Measurements from ENCODE around the gene ATXN7L3. TPM values are rescaled to one million over a fixed set of nuclear protein-coding genes. Genes with fewer than 3 reads are reported as not detected.
A peak's percentile ranks its signal among the peaks of the same experiment; 100 is the strongest.

The ATXN7L3 gene
- total and polyA plus RNA-seq, 9 of the 15 experiments (the other 6 are each of a cell fraction or from before 2014, with no cell fraction given), result 0.62 to 66.1 (median 33.2) TPM

DNA sequence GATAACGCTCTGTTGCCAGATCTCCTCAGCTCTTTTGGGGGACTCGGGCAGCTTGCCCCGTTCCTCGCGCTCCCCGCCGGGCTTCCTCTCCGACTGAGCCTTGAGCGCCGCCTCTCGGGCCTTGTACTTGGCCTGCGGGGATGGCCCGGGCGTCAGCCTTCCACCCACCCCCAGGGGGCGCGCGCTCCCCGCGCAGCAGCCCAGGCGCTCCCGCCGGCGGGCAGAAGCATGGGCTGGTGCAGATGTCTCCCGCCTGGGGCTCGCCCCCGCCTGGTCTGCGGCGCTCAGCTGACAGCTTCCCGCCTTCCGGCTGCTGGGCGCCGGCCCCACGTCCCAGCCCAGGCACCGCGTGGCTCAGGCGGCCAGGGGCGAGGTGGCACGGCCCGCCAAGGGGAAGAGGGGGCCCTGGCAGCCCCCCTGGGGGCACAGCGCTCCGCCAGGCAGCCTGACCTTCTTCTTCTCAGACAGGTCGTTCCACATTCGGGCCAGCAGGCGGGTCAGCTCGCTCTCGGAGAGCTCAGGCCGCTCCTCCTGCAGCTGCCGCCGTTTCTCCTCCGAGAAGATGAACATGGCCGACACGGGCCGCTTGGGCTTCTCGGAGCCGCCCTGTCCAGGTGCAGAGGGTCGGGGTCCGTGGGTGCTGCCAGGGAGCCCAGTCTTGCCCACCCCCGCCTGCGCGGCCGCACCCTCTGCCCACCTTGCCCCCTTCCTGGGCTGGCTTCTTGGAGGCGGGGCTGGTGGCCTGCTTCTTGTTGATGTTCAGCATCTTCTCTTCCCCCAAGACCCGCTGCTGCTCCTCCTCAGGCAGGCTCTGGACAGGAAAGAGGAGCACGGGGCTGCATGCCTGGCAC lies 10.9 kb upstream of the ATXN7L3 start:
- ATAC-seq (peak; percentile 94), DNase-seq (ENCODE audit: extremely low read depth in 1 of 4, low spot score in 3 of 4) (peak; percentile 82 to 94 (median 88)), FAIRE-seq (peak; percentile 89)
- peak overlapping the region; percentile 56 to 82; a peak in 3 of 4 replicates for H3K9ac ChIP-seq (ENCODE audit: insufficient read depth in 1 of 2, low read depth in 2 of 2, low read length in 2 of 2)
- POLR2A ChIA-PET, result interaction anchor here (0.7 to 3.6 kb wide), 10 partner anchors 10 to 137 kb away, joined by 3 to 16 read pairs (median 4); partner anchors contain the start of genes ATXN7L3, GRN, RUNDC3A and SLC25A39
- no peak overlapping the region for H3K4me3 ChIP-seq
- intact Hi-C loops (cut with micrococcal nuclease) (loop anchor here (1.0 to 2.0 kb wide), 4 partner anchors 56 to 312 kb away; partner anchors contain the start of gene GRN), in situ Hi-C loops (cut with MboI) (loop anchor here (5.0 kb wide), 1 partner anchor 117 kb away; no protein-coding TSS in a partner anchor)
- no TSS peak for BruUV-seq (replicated peaks)
- H3K79me2 ChIP-seq (ENCODE audit: control insufficient read depth, insufficient read depth, low read length), result peaks cover 7% of the 10 kb centered on the region; the same call in 1 of the 3 replicates
- peaks cover 12 to 51% of the 10 kb centered on the region in 2 experiments; a peak in 4 of 5 replicates for H3K4me1 ChIP-seq (replicated peaks in 1 of 2; ENCODE audit: control insufficient read depth in 2 of 2, insufficient read depth in 2 of 2, low read length in 2 of 2)
- H4K20me1 ChIP-seq (replicated peaks; ENCODE audit: control insufficient read depth, insufficient read depth, low read length), result peaks cover 12% of the 10 kb centered on the region
- CTCF ChIA-PET (ENCODE audit: low intra/inter-chr PET ratio), result interaction anchor here (0.7 to 3.9 kb wide), 12 partner anchors 9 to 654 kb away, joined by 3 to 42 read pairs (median 6); partner anchors contain the start of genes GRN and UBTF
- no peak overlapping the region for H2AFZ ChIP-seq (ENCODE audit: low read depth, low read length)
- no peaks in the 10 kb centered on the region for H3K9me3 ChIP-seq (replicated peaks; ENCODE audit: control insufficient read depth, insufficient read depth, low read depth, low read length)
- H3K9me1 ChIP-seq (ENCODE audit: control insufficient read depth, insufficient read depth, low read length), result peaks cover 4% of the 10 kb centered on the region
- H3K27me3 ChIP-seq (ENCODE audit: control insufficient read depth in 2 of 2, insufficient read depth in 2 of 2, low read length in 2 of 2), result no peaks in the 10 kb centered on the region
- peaks cover 83% of the 10 kb centered on the region for H3K36me3 ChIP-seq (ENCODE audit: control insufficient read depth, insufficient read depth, low read length)
- peak overlapping the region; percentile 61; the same call in 1 of the 3 replicates for H3K27ac ChIP-seq (ENCODE audit: extremely low read depth, low read depth, low read length)
- WGBS (ENCODE audit: insufficient coverage, low coverage, missing lambda C conversion rate), result 35% methylated on average over 40 of the region's 64 CpGs
- H3K4me2 ChIP-seq (ENCODE audit: insufficient read depth, low read length), result peak overlapping the region; percentile 28
- TF ChIP-seq, protein P1, sequence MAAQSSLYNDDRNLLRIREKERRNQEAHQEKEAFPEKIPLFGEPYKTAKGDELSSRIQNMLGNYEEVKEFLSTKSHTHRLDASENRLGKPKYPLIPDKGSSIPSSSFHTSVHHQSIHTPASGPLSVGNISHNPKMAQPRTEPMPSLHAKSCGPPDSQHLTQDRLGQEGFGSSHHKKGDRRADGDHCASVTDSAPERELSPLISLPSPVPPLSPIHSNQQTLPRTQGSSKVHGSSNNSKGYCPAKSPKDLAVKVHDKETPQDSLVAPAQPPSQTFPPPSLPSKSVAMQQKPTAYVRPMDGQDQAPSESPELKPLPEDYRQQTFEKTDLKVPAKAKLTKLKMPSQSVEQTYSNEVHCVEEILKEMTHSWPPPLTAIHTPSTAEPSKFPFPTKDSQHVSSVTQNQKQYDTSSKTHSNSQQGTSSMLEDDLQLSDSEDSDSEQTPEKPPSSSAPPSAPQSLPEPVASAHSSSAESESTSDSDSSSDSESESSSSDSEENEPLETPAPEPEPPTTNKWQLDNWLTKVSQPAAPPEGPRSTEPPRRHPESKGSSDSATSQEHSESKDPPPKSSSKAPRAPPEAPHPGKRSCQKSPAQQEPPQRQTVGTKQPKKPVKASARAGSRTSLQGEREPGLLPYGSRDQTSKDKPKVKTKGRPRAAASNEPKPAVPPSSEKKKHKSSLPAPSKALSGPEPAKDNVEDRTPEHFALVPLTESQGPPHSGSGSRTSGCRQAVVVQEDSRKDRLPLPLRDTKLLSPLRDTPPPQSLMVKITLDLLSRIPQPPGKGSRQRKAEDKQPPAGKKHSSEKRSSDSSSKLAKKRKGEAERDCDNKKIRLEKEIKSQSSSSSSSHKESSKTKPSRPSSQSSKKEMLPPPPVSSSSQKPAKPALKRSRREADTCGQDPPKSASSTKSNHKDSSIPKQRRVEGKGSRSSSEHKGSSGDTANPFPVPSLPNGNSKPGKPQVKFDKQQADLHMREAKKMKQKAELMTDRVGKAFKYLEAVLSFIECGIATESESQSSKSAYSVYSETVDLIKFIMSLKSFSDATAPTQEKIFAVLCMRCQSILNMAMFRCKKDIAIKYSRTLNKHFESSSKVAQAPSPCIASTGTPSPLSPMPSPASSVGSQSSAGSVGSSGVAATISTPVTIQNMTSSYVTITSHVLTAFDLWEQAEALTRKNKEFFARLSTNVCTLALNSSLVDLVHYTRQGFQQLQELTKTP (IDR thresholded peaks at IDR 0.05; ENCODE audit: low read depth in 1 of 2, partially characterized antibody in 2 of 2), result no peak
- no peak for TF ChIP-seq OTX1 (CRISPR knock-in tag; IDR thresholded peaks at IDR 0.05)
- TF ChIP-seq CHD4 (IDR thresholded peaks at IDR 0.05; ENCODE audit: insufficient read depth, insufficient replicate concordance, low read depth, low read length, poor library complexity, severe bottlenecking), result no peak
- TF ChIP-seq NFATC3 (IDR thresholded peaks at IDR 0.05), result no peak
- TF ChIP-seq, protein P2, sequence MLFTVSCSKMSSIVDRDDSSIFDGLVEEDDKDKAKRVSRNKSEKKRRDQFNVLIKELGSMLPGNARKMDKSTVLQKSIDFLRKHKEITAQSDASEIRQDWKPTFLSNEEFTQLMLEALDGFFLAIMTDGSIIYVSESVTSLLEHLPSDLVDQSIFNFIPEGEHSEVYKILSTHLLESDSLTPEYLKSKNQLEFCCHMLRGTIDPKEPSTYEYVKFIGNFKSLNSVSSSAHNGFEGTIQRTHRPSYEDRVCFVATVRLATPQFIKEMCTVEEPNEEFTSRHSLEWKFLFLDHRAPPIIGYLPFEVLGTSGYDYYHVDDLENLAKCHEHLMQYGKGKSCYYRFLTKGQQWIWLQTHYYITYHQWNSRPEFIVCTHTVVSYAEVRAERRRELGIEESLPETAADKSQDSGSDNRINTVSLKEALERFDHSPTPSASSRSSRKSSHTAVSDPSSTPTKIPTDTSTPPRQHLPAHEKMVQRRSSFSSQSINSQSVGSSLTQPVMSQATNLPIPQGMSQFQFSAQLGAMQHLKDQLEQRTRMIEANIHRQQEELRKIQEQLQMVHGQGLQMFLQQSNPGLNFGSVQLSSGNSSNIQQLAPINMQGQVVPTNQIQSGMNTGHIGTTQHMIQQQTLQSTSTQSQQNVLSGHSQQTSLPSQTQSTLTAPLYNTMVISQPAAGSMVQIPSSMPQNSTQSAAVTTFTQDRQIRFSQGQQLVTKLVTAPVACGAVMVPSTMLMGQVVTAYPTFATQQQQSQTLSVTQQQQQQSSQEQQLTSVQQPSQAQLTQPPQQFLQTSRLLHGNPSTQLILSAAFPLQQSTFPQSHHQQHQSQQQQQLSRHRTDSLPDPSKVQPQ (CRISPR knock-in tag; IDR thresholded peaks at IDR 0.05; ENCODE audit: borderline replicate concordance), result no peak
- no peak for TF ChIP-seq ZNF586 (CRISPR knock-in tag; conservative IDR thresholded peaks at IDR 0.05)
- TF ChIP-seq ZNF133 (CRISPR knock-in tag; IDR thresholded peaks at IDR 0.05), result no peak
- TF ChIP-seq SAFB (IDR thresholded peaks at IDR 0.05; ENCODE audit: borderline replicate concordance, low read depth, low read length), result no peak
- TF ChIP-seq, protein P3, sequence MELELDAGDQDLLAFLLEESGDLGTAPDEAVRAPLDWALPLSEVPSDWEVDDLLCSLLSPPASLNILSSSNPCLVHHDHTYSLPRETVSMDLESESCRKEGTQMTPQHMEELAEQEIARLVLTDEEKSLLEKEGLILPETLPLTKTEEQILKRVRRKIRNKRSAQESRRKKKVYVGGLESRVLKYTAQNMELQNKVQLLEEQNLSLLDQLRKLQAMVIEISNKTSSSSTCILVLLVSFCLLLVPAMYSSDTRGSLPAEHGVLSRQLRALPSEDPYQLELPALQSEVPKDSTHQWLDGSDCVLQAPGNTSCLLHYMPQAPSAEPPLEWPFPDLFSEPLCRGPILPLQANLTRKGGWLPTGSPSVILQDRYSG (tag; conservative IDR thresholded peaks at IDR 0.05; ENCODE audit: low read depth), result 0 out of 2 replicates have a peak, but pooled peaks have one; percentile 34
- TF ChIP-seq, protein P4, sequence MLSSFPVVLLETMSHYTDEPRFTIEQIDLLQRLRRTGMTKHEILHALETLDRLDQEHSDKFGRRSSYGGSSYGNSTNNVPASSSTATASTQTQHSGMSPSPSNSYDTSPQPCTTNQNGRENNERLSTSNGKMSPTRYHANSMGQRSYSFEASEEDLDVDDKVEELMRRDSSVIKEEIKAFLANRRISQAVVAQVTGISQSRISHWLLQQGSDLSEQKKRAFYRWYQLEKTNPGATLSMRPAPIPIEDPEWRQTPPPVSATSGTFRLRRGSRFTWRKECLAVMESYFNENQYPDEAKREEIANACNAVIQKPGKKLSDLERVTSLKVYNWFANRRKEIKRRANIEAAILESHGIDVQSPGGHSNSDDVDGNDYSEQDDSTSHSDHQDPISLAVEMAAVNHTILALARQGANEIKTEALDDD (IDR thresholded peaks at IDR 0.05), result no peak

All from K562 (cell line).